Thyroid gland (tissue), 4 donors: Measurements from ENCODE around the gene RAD51AP2.

Experiments
- POLR2A ChIP-seq, 2 donors: fragments of 450-650 bp; IDR thresholded peaks; one replicate each; pipeline ENCODE4 v1.6.1; 2017; ENCODE audit warnings: antibody characterized with exemption in 2 of 2, mild to moderate bottlenecking in 2 of 2, moderate library complexity in 1 of 2
- TF ChIP-seq, protein P1 (sequence below), 6 experiments: fragments of 200-600 bp in 3 of 6; fragments of 450-650 bp in 3 of 6; sonication (generic) in 3 of 6; IDR thresholded peaks; one replicate each; pipeline ENCODE4 v1.5.1; 2016 to 2019; ENCODE audit warnings: antibody characterized with exemption in 6 of 6, mild to moderate bottlenecking in 2 of 6, inconsistent platforms in 1 of 6, moderate library complexity in 1 of 6

DNA sequence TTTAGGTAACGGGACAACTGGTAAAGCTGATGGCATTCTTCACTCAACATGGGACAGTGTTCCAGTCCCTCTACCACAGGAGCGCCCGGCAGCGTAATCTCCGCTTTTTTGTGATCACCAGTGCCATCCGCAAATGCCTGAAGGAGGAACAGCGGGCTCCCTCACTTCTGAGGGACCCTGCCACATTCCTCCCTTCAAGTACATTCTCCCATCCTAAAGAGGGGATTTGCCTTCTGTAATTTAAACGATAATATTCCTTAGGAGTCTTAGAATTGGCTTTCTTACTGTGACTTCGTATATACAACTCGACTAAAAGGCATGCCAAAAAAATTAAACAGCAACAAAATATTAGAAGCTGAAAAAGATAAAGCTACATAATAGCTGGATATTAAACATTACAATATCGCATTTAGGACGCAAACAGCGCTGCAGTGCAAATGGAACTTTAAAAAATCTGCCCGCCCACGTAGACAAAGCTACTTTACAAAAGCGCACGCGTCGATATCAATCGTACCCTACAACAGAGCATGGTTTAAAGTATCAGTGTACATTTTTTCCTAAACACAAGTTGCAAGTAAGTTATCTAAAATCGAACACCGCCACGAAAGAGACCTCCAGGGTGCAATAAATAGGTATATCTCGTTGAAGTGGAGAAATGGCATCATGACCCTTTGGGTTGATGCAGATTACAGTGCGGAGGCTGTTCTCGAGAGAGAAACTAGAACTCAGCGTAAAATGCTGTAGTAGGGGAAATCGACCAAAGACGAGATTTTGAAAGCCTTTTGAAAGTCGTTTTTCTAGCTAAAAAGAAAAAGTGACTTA, 20.0 kb upstream of the RAD51AP2 start:
- TF ChIP-seq, protein P1, sequence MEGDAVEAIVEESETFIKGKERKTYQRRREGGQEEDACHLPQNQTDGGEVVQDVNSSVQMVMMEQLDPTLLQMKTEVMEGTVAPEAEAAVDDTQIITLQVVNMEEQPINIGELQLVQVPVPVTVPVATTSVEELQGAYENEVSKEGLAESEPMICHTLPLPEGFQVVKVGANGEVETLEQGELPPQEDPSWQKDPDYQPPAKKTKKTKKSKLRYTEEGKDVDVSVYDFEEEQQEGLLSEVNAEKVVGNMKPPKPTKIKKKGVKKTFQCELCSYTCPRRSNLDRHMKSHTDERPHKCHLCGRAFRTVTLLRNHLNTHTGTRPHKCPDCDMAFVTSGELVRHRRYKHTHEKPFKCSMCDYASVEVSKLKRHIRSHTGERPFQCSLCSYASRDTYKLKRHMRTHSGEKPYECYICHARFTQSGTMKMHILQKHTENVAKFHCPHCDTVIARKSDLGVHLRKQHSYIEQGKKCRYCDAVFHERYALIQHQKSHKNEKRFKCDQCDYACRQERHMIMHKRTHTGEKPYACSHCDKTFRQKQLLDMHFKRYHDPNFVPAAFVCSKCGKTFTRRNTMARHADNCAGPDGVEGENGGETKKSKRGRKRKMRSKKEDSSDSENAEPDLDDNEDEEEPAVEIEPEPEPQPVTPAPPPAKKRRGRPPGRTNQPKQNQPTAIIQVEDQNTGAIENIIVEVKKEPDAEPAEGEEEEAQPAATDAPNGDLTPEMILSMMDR (IDR thresholded peaks at IDR 0.05): no peak
- no peak for TF ChIP-seq POLR2A (IDR thresholded peaks at IDR 0.05)
